WI38 (cell line): Measurements from ENCODE around the gene VTI1A.

Source experiments
- H3K4me3 ChIP-seq: 2 replicates; pipeline ENCODE4 v1.5.1; 2011; ENCODE audit warnings: low read depth, mild to moderate bottlenecking, control low read depth, low read length
- CTCF ChIP-seq: IDR thresholded peaks from 2 replicates; pipeline ENCODE4 v1.5.1; 2012; ENCODE audit warnings: low read depth, mild to moderate bottlenecking, control low read depth, low read length

Gene VTI1A

GRCh38 chr10:112649006-112649821, 202.2 kb downstream of the VTI1A start:
- TF ChIP-seq CTCF: no peak
- H3K4me3 ChIP-seq: no peak overlapping the region

GRCh38 chr10:112649822-112650152, 202.8 kb downstream of the VTI1A start:
- no peak overlapping the region for H3K4me3 ChIP-seq
- TF ChIP-seq CTCF: no peak

GRCh38 chr10:112650588-112651030, 203.6 kb downstream of the VTI1A start:
- no peak for TF ChIP-seq CTCF
- no peak overlapping the region for H3K4me3 ChIP-seq

- TF ChIP-seq CTCF: no peak
- H3K4me3 ChIP-seq: no peak overlapping the region
Observed at GRCh38 chr10:112653215-112653614, 206.2 kb downstream of the VTI1A start.

- TF ChIP-seq CTCF: no peak
- H3K4me3 ChIP-seq: no peak overlapping the region
Observed at GRCh38 chr10:112653851-112654250, 206.8 kb downstream of the VTI1A start.

GRCh38 chr10:112654794-112655193, 207.8 kb downstream of the VTI1A start:
- TF ChIP-seq CTCF: no peak
- H3K4me3 ChIP-seq: no peak overlapping the region

- no peak overlapping the region for H3K4me3 ChIP-seq
- no peak for TF ChIP-seq CTCF
Observed at GRCh38 chr10:112655722-112656121, 208.7 kb downstream of the VTI1A start.
